ENCODE data around the gene TADA2B.

TADA2B gene

GRCh38 chr4:7021930-7022664, 21.1 kb upstream of the TADA2B start:
- no peak for DNase-seq (ENCODE audit: low read depth)
- no peak overlapping the region for H3K4me3 ChIP-seq (ENCODE audit: low read depth, low read length)
- TF ChIP-seq CTCF (IDR thresholded peaks at IDR 0.05; ENCODE audit: insufficient read depth, low read depth, low read length, missing control alignments), result no peak

GRCh38 chr4:7023486-7023885, 19.7 kb upstream of the TADA2B start:
- DNase-seq (ENCODE audit: low read depth), result no peak
- TF ChIP-seq CTCF (IDR thresholded peaks at IDR 0.05; ENCODE audit: insufficient read depth, low read depth, low read length, missing control alignments), result no peak

DNA sequence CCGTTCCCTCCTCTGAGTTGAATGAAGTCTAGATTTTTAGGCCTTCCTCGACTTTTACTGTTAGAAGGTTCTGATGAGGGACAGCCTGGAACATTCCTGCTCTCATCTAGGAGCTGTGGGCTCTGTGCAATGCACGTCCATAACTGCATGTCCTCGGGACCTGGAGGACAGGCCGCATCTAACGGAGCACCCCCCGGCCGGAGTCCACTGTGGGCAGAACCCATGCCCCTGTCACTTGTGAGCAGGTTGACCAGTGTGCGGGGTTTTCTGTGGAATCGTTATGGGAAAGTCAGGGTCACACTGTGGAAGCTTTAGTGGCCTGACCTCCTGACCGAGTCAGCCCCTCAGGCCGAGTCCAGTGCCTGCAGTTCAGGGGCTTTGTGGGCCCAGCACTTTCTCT, 19.3 kb upstream of the TADA2B start:
- H3K4me3 ChIP-seq (ENCODE audit: low read depth, low read length), result no peak overlapping the region
- no peak for TF ChIP-seq CTCF (IDR thresholded peaks at IDR 0.05; ENCODE audit: insufficient read depth, low read depth, low read length, missing control alignments)
- DNase-seq (ENCODE audit: low read depth), result no peak

More at GRCh38 chr4:7023486-7023885, 19.7 kb upstream of the TADA2B start:
- no peak overlapping the region for H3K4me3 ChIP-seq (ENCODE audit: low read depth, low read length)

DNA sequence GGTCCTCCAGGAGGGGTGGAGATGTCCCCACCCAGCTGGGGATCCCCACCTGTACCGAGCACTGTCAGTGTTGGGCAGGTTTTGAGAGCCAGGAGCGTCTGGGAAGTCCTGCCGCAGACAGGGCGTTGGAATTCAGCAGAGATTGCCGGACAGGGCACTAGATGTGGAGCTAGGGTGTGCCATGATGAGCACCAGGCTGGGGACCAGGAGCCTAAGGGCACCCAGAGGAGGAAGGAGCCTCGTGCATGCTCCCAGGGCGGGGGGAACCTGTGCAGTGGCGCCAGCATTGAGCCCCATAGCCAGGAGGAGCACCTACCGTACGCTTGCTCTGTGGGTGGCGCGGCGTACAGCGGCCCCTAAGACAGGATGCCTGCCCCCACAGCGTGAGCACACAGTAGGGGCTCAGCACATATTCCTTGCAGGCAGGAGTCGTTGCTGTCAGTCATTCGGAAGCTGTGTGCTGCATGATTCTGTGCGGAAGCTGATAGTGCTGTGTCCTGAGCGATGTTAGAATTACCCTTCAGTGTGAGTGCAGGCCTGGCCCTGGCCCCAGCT, 18.8 kb upstream of the TADA2B start:
- no peak overlapping the region for H3K4me3 ChIP-seq (ENCODE audit: low read depth, low read length)
- TF ChIP-seq CTCF (IDR thresholded peaks at IDR 0.05; ENCODE audit: insufficient read depth, low read depth, low read length, missing control alignments), result no peak
- no peak for DNase-seq (ENCODE audit: low read depth)

- H3K4me3 ChIP-seq (ENCODE audit: low read depth, low read length), result no peak overlapping the region
- no peak for DNase-seq (ENCODE audit: low read depth)
- TF ChIP-seq CTCF (IDR thresholded peaks at IDR 0.05; ENCODE audit: insufficient read depth, low read depth, low read length, missing control alignments), result no peak
Measured at GRCh38 chr4:7025040-7025602, 18.1 kb upstream of the TADA2B start.

DNA sequence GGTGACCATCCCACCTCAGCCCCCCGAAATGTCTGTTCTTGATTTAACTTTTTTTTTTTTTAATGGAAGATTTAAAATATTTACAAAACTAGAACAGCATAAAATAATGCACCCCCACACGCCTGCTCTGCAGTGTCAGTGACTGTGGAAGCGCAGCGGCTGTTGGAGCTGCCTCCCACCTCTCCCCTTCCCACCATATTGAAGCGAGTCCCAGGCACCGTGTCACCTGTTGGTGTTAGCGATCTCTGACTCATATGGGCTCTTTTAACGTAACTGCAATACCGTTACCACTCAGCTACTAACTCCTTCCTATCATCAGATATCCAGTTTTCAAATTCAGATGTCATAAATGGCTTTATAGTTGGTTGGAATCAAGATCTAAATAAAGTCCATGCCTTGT, 17.1 kb upstream of the TADA2B start:
- TF ChIP-seq CTCF (IDR thresholded peaks at IDR 0.05; ENCODE audit: insufficient read depth, low read depth, low read length, missing control alignments), result no peak
- DNase-seq (ENCODE audit: low read depth), result no peak
- H3K4me3 ChIP-seq (ENCODE audit: low read depth, low read length), result no peak overlapping the region
